Omental fat pad (tissue), 4 donors: ENCODE data around the gene FNDC8. TPM values are rescaled to one million over a fixed set of nuclear protein-coding genes. Genes with fewer than 3 reads are reported as not detected.
"Not testable (repeated sequence)": the region's sequence is repeated elsewhere in the genome, so short reads cannot be mapped to it uniquely, and the experiment has no call there.

Experiments used
- ATAC-seq: fragments of 150-250 bp; one replicate; pipeline ENCODE4 v1.9.1; 2016; ENCODE audit warnings: mild to moderate bottlenecking, moderate library complexity; ENCODE audit not compliant: low FRiP score
- DNase-seq: peaks from one replicate; pipeline ENCODE4 v3.0.0-alpha.2; 2019; ENCODE audit warnings: low spot score
- CTCF ChIP-seq, 3 donors: fragments of 450-650 bp; IDR thresholded peaks; one replicate each; pipeline ENCODE4 v1.5.1; 2016 to 2017; ENCODE audit warnings: antibody characterized with exemption in 3 of 3, mild to moderate bottlenecking in 3 of 3, moderate library complexity in 2 of 3
- total RNA-seq, 4 donors: library from RNA; depleted of rRNA; stranded (reverse); fragments of >200 nt; gene quantifications; one replicate each; pipeline ENCODE4 v1.1.0, GENCODE V29; 2016

Gene FNDC8
- total RNA-seq, 4 donors from 2014 or later: not detected

- TF ChIP-seq CTCF (IDR thresholded peaks at IDR 0.05): no peak
Measured at GRCh38 chr17:35087731-35088355, 33.6 kb upstream of the FNDC8 start.

GRCh38 chr17:35088356-35088880 lies 33.0 kb upstream of the FNDC8 start:
- ATAC-seq: peak; percentile 32
- TF ChIP-seq CTCF (IDR thresholded peaks at IDR 0.05): no peak
- no peak for DNase-seq

More at GRCh38 chr17:35087731-35088355, 33.6 kb upstream of the FNDC8 start:
- ATAC-seq (no peak), DNase-seq (no peak)

- peak in 2 of 3 donors; percentile 39 to 79 for TF ChIP-seq CTCF (IDR thresholded peaks at IDR 0.05)
- DNase-seq (peak; percentile 65), ATAC-seq (peak; percentile 96)
Measured at GRCh38 chr17:35088881-35089585, 32.4 kb upstream of the FNDC8 start.

GRCh38 chr17:35089586-35090296 lies 31.7 kb upstream of the FNDC8 start:
- TF ChIP-seq CTCF (IDR thresholded peaks at IDR 0.05): no peak
- DNase-seq: no peak
- ATAC-seq: peak; percentile 56

GRCh38 chr17:35090707-35091106 lies 30.7 kb upstream of the FNDC8 start:
- not testable (repeated sequence) for ATAC-seq

GRCh38 chr17:35094902-35095301 lies 26.5 kb upstream of the FNDC8 start:
- ATAC-seq: no peak
- DNase-seq: no peak
- no peak for TF ChIP-seq CTCF (IDR thresholded peaks at IDR 0.05)

More at GRCh38 chr17:35090707-35091106, 30.7 kb upstream of the FNDC8 start:
- not testable (repeated sequence) for DNase-seq

GRCh38 chr17:35095741-35096140 lies 25.7 kb upstream of the FNDC8 start:
- DNase-seq: no peak
- no peak for TF ChIP-seq CTCF (IDR thresholded peaks at IDR 0.05)
- no peak for ATAC-seq
